Subcutaneous adipose tissue (tissue), 4 donors: ENCODE measurements around the gene OR6K6. TPM values are rescaled to one million over a fixed set of nuclear protein-coding genes. Genes with fewer than 3 reads are reported as not detected.

Source experiments
- total RNA-seq, 4 donors: library from RNA; depleted of rRNA; stranded (reverse); fragments of >200 nt; gene quantifications; one replicate each; pipeline ENCODE4 v1.1.0, GENCODE V29; 2016
- TF ChIP-seq, protein P1 (sequence below): fragments of 450-650 bp; IDR thresholded peaks from one replicate; pipeline ENCODE4 v1.5.1; 2016; ENCODE audit warnings: low read depth, mild to moderate bottlenecking, control low read depth, antibody characterized with exemption, moderate library complexity

OR6K6 gene
- total RNA-seq, 4 donors from 2014 or later = not detected

- TF ChIP-seq, protein P1, sequence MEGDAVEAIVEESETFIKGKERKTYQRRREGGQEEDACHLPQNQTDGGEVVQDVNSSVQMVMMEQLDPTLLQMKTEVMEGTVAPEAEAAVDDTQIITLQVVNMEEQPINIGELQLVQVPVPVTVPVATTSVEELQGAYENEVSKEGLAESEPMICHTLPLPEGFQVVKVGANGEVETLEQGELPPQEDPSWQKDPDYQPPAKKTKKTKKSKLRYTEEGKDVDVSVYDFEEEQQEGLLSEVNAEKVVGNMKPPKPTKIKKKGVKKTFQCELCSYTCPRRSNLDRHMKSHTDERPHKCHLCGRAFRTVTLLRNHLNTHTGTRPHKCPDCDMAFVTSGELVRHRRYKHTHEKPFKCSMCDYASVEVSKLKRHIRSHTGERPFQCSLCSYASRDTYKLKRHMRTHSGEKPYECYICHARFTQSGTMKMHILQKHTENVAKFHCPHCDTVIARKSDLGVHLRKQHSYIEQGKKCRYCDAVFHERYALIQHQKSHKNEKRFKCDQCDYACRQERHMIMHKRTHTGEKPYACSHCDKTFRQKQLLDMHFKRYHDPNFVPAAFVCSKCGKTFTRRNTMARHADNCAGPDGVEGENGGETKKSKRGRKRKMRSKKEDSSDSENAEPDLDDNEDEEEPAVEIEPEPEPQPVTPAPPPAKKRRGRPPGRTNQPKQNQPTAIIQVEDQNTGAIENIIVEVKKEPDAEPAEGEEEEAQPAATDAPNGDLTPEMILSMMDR = no peak
These were observed 30.1 kb upstream of the OR6K6 start for GRCh38 chr1:158724442-158724841.

DNA sequence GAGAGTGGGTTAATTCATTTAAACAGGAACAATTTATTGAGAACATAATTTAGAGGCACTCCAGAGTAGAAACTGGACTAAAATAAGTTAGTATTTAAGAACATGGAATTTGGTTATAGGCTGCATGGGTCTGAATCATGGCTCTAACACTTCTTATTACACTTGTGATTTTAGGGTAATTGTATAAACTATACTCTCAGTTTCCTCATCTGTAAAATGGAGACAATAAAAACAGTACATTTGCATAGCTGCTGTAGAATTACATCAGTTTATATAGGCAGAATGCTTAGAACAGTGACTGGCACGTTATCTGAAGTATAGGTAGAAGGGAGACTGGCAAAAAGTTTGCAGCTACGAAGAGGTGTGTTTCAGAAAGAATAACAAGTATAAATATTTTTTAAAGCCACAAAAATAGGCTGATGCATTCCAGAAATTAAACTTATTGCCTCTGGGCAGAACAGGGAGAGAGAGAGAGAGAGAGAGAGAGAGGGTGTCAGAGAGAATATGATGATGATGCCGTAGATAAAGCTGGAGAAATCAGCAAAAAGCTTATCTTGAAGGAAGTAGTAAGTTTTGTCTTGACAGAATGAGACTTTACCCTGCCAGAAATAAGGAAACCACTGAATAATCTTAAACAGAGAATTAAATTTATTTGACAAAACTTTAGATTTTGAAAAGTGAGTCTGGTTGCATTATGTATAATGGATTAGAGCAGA lies 25.9 kb upstream of the OR6K6 start:
- TF ChIP-seq, protein P1 = no peak

DNA sequence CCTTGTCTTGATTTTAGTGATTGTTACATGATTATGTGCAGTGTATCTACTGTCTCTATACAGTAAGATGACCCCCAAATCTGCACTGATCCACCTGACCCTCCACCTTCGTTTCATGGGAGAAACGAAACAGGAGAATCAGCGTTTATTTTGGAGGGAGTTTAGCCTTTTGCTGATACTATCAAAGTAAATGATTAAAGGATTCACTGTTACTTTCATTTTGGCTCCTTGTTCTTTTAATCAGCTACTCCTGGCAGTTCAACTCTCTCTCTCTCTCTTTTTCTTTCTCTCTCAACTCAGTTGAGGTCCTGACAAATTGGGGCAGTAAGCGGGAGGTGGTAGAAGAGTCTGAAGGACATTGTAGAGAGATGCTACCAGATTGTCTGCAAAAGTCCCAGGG lies 24.1 kb upstream of the OR6K6 start:
- TF ChIP-seq, protein P1 = no peak

DNA sequence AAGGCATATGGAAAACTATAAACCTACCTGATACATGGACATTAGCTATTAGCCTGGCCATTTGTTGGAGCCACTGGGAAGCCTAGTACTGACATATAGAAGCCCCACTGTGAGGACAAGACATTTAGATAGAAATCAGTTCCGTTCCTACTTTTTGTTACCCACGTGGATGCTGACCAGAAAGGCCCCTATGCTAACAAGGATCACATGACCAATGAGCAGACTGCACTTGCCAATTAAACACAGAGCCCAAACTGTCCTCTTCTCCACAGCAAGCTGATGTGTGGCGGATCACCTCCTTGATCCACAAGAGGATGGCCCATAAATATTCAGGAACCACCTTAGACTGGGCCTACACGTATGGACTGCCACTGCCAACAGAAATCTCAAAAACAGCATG lies 22.8 kb upstream of the OR6K6 start:
- TF ChIP-seq, protein P1 = no peak

GRCh38 chr1:158732524-158732923 lies 22.0 kb upstream of the OR6K6 start:
- TF ChIP-seq, protein P1 = no peak

DNA sequence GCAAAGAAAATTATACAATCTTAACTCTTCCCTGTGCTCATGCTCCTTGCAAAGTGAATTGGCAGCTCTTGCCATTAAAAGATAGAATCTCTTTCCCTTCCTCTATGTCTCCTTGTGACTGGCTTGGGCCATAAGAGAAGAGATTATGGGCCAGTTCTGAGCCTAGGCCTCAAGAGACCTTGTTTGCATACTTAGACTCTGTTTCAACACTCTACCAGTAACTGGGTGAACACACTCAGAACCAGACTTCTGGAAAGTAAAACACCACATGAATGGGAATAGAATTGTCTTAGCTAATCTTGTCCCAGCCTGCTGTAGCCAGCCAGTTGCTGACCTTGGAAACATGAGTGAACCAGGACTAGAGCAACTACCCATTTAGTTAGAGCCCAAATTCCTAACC lies 18.7 kb upstream of the OR6K6 start:
- TF ChIP-seq, protein P1 = no peak

DNA sequence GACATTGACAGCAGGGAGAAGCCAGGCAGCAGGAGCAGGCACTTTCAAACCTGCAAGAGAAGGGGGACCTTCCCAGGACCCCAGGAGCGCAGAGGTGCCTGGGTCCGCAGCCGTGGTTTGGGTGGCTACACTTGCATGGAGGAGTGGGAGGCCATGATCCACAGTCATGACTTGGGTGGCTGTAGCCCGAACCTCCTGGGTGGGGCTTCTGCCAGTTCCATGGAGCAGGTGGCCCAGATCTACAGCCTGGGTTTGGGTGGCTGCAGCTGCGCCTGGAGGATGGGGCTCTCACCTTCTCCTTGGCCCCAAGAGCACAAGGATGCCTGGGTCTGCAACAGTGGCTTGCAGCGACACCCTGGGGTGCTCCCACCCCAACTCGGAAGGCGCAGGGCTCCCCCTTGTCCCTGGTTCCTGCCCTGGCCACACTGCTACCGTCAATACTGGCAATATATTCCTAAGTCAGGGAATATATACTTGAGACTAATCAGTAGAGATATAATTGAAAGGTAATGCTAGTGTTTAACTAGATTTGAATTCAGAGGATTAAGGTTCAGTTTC lies 2.3 kb upstream of the OR6K6 start:
- TF ChIP-seq, protein P1 = no peak
